Choroid plexus epithelial cell (primary cell): ENCODE measurements around the gene ATXN1.
A peak's percentile ranks its signal among the peaks of the same experiment; 100 is the strongest.

Experiments
- DNase-seq: peaks from one replicate; pipeline ENCODE4 v3.0.0-alpha.2; 2010; ENCODE audit warnings: low read depth
- H3K4me3 ChIP-seq: 2 replicates; pipeline ENCODE4 v1.5.1; 2011; ENCODE audit warnings: low read depth, mild to moderate bottlenecking, control low read depth, low read length, moderate library complexity
- TF ChIP-seq, protein P1 (sequence below): conservative IDR thresholded peaks from 2 replicates; pipeline ENCODE4 v1.5.1; 2011; ENCODE audit warnings: low read depth, mild to moderate bottlenecking, control low read depth, inconsistent platforms, low read length, moderate library complexity

The ATXN1 gene

DNA sequence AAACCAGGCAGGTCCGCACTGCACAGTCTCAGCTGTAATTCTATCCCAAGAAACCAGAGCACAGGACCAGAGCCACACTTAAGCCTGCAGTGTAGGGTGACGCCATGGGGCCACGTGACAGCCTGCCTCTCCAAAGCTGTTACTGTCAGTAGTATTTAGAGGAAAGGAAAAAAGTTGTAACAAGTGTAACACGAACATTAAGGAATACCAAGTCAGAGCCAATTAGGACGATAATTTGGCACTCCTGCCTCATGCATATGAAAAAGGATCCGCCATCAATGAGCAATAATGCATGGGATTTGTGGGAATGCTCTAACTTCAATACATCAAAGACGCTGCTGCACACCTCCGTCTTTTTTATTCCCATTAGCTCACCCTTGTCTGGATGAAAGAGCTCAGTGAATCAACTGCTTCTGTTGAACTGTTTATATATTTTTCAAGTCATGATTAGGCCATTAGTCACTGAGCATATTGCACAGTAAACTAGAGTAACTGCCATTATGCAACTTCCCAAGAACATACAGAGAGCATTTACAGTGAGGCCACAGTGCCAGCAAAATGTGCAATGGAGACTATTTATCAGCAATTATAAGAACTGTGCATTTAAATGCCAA lies 79.9 kb downstream of the ATXN1 start:
- H3K4me3 ChIP-seq = no peak overlapping the region
- DNase-seq = peak; percentile 96
- TF ChIP-seq, protein P1, sequence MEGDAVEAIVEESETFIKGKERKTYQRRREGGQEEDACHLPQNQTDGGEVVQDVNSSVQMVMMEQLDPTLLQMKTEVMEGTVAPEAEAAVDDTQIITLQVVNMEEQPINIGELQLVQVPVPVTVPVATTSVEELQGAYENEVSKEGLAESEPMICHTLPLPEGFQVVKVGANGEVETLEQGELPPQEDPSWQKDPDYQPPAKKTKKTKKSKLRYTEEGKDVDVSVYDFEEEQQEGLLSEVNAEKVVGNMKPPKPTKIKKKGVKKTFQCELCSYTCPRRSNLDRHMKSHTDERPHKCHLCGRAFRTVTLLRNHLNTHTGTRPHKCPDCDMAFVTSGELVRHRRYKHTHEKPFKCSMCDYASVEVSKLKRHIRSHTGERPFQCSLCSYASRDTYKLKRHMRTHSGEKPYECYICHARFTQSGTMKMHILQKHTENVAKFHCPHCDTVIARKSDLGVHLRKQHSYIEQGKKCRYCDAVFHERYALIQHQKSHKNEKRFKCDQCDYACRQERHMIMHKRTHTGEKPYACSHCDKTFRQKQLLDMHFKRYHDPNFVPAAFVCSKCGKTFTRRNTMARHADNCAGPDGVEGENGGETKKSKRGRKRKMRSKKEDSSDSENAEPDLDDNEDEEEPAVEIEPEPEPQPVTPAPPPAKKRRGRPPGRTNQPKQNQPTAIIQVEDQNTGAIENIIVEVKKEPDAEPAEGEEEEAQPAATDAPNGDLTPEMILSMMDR = no peak

DNA sequence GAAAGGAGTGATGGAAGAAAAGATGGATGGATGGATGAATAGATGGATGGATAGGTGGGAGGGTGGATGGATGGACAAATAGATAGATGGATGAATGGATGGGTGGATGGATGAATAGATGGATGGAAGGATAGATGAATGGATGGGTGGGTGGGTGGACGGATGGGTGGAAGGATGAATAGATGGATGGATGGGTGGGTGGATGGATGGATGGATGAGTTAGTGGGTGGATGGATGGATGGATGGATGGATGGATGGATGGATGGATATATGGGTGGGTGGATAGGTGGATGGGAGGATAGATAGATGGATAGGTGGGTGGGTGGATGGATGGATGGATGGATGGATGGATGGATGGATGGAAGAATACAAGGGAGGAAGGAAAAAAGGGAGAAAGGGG lies 82.2 kb downstream of the ATXN1 start:
- no peak overlapping the region for H3K4me3 ChIP-seq
- no peak for DNase-seq
- TF ChIP-seq, protein P1 = no peak

DNA sequence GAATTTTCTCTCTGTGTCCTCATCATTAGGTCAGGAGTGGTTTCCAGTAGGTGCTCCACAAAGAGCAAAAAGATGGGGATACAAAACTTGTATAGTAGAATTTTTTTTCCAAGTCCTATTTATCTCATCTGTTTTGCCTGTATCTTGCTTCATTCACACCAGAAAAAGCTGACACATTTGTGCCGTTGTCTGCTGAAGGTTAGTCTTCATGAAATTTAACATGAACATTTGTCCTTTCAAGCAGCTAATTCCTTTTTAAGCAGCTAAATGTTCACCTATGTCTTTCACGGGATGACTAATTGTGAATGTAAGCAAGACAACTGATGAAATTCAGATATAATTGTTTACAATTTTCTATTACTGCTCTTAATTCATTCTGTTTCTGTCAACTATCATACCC lies 83.8 kb downstream of the ATXN1 start:
- TF ChIP-seq, protein P1 = no peak
- no peak for DNase-seq
- H3K4me3 ChIP-seq = no peak overlapping the region

DNA sequence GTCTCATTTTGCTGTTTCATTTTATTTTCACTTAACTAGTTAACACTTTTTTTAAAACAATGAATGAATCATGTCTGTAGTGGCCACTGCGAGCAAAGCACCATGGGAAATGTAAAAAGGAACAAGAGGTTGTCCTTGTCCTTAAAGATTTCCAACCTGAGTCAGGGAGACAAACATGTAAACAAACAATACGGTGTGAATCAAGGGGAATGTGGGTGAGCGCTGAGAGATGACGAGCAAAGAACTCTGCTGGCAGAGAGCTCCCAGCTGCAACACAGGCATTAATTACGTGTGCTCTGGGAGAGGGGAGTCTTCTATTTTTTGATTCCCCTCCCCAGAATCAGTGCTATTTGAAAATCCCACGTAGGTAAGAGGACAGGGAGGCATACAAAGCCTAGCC lies 84.3 kb downstream of the ATXN1 start:
- no peak overlapping the region for H3K4me3 ChIP-seq
- DNase-seq = peak; percentile 78
- TF ChIP-seq, protein P1 = no peak

DNA sequence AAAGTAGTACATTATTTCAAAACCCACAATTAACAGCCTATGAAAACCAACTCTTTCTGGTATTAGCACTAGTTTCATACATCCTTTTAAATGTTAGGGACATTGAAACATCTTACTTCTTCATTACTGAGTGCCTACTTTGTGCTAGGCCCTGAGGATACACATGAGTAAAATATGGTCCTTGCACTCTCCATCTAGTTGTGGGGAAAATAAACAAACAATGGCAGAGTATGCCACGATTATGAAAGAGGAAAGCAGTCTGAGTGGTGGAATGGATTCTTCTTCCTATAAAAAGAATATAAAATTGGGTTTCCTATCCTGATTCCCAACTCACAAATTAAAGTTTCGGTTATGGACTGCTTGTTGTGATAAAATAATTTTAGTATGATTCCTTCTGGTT lies 84.9 kb downstream of the ATXN1 start:
- H3K4me3 ChIP-seq = no peak overlapping the region
- no peak for DNase-seq
- TF ChIP-seq, protein P1 = no peak

DNA sequence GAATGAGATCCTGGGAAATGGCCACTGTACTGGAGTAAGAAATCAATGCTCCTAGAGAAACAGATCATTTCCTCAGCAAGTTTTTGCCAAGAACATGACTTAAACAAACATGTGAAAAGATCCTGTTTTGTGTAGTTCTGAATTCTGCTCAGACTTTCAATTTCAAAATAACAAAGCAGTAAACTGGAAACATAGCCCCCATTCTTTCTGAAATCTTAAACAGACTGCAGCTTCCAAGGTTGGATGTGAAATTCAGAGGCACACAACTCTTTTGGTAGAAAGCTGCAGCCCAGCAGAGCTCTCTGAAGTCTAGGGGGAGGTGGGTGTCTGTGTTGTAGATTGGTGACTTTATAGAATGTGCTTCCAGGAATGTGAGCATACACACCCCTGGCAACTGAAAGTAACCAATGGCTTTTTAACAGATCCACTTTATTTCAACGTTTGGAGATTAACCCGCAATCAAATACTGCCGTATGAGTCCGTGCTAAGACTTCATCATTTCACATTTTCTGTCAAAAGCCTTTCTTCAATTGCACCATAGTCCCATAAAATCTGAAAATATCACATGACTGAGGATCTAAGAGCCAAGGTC lies 86.4 kb downstream of the ATXN1 start:
- DNase-seq = peak; percentile 55
- TF ChIP-seq, protein P1 = no peak
- H3K4me3 ChIP-seq = no peak overlapping the region
